DOHH2 (cell line): ENCODE measurements around the gene CANT1.

Experiments used
- H3F3A ChIP-seq: fragments of 200-600 bp; sonication (generic), shearing (Covaris generic); 2 replicates; pipeline ENCODE4 v1.6.0; 2016; ENCODE audit warnings: antibody characterized with exemption, mild to moderate bottlenecking; ENCODE audit not compliant: control insufficient read depth, insufficient read depth
- H3K27ac ChIP-seq: fragments of 200-600 bp; sonication (generic); 2 replicates; pipeline ENCODE4 v1.5.1; 2014; ENCODE audit warnings: low read depth, mild to moderate bottlenecking, low read length, moderate library complexity
- H3K27me3 ChIP-seq: fragments of 200-600 bp; sonication (generic); 2 replicates; pipeline ENCODE4 v1.6.1; 2014; ENCODE audit warnings: mild to moderate bottlenecking, low read length, mixed read lengths; ENCODE audit not compliant: control insufficient read depth
- H3K36me3 ChIP-seq: fragments of 200-600 bp; sonication (generic); 2 replicates; pipeline ENCODE4 v1.6.1; 2014; ENCODE audit warnings: mild to moderate bottlenecking, low read length, moderate library complexity, mixed read lengths; ENCODE audit not compliant: control insufficient read depth
- H3K4me1 ChIP-seq: fragments of 200-600 bp; sonication (generic); 2 replicates; pipeline ENCODE4 v1.6.1; 2014; ENCODE audit warnings: mild to moderate bottlenecking, low read length, mixed read lengths; ENCODE audit not compliant: control insufficient read depth
- H3K4me2 ChIP-seq: fragments of 200-600 bp; sonication (generic); 2 replicates; pipeline ENCODE4 v1.6.0; 2014; ENCODE audit warnings: mild to moderate bottlenecking, low read length, moderate library complexity
- H3K4me3 ChIP-seq: fragments of 200-600 bp; sonication (generic); 2 replicates; pipeline ENCODE4 v1.5.1; 2014; ENCODE audit warnings: mild to moderate bottlenecking, low read length, mixed read lengths
- H3K79me2 ChIP-seq: fragments of 200-600 bp; sonication (generic); 2 replicates; pipeline ENCODE4 v1.6.1; 2014; ENCODE audit warnings: mild to moderate bottlenecking, low read length, mixed read lengths; ENCODE audit not compliant: control insufficient read depth
- H3K9me2 ChIP-seq: fragments of 200-600 bp; sonication (generic); replicated peaks from 2 replicates; pipeline ENCODE4 v1.6.1; 2014; ENCODE audit warnings: mild to moderate bottlenecking, low read length, mixed read lengths; ENCODE audit not compliant: control insufficient read depth
- H3K9me3 ChIP-seq: fragments of 200-600 bp; sonication (generic); 2 replicates; pipeline ENCODE4 v1.6.1; 2014; ENCODE audit warnings: antibody characterized with exemption, low read length, mixed read lengths; ENCODE audit not compliant: control insufficient read depth, insufficient read depth
- H4K20me1 ChIP-seq: fragments of 200-600 bp; sonication (generic); 2 replicates; pipeline ENCODE4 v1.6.0; 2014; ENCODE audit warnings: low read depth, mild to moderate bottlenecking, antibody characterized with exemption, low read length, moderate library complexity; ENCODE audit not compliant: control insufficient read depth, insufficient read depth
- CTCF ChIP-seq: fragments of 200-600 bp; sonication (generic); IDR thresholded peaks from one replicate; pipeline ENCODE4 v1.5.1; 2014; ENCODE audit warnings: antibody characterized with exemption, mild to moderate bottlenecking, low read depth, low read length; ENCODE audit not compliant: poor library complexity, severe bottlenecking
- EZH2phosphoT487 ChIP-seq: fragments of 200-600 bp; sonication (generic); IDR thresholded peaks from 2 replicates; pipeline ENCODE4 v1.6.1; 2017; ENCODE audit warnings: borderline replicate concordance, mild to moderate bottlenecking, antibody characterized with exemption, low read length, moderate library complexity, mixed read lengths

CANT1 gene

DNA sequence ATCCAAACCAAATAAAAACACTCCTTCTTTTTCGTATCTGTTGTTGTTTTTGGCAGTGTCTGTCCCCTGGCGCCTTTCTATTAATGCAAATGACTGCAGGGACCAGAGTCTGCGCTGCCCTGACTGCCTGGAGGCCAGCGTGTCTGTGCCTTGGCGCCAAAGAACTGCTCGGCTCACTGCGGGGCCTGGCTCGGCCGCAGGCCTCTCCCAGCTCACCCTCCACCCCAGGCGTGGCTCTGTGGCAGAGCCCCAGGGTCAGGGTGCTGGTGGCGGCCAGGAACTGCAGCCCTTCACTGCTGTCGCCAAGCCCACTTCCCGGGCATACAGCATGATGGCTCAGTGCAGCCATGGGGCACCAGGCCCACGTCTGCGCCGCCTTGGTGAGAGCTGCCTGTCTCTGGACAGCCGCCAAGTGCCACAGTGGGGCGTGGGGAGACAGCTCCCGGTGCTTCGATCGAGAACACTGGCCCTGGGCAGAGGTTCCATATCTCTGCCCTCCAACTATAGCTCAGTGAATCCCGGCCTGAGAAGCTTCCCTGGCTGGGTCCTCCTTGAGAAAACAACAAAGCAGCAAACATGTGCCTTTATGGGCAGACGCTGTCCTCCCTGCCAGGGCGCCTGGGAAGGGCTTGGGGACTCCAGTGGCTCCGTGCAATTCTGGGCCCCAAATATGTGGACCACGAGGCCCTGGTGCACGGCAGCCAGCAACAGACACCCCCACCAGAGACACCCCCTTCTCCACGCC lies 11.1 kb downstream of the CANT1 start:
- Histone ChIP-seq H3K27me3 (no peaks in the 10 kb centered on the region), H3K9me3 (no peaks in the 10 kb centered on the region), H3K27ac (no peak overlapping the region), H3K79me2 (peaks cover 35% of the 10 kb centered on the region), H3F3A (no peaks in the 10 kb centered on the region), H3K4me1 (no peaks in the 10 kb centered on the region), H3K9me2 (no peaks in the 10 kb centered on the region), H3K4me2 (no peak overlapping the region), H3K4me3 (no peak overlapping the region), H3K36me3 (peaks cover 33% of the 10 kb centered on the region), H4K20me1 (no peaks in the 10 kb centered on the region)
- no peak for TF ChIP-seq EZH2phosphoT487
- TF ChIP-seq CTCF, result no peak

DNA sequence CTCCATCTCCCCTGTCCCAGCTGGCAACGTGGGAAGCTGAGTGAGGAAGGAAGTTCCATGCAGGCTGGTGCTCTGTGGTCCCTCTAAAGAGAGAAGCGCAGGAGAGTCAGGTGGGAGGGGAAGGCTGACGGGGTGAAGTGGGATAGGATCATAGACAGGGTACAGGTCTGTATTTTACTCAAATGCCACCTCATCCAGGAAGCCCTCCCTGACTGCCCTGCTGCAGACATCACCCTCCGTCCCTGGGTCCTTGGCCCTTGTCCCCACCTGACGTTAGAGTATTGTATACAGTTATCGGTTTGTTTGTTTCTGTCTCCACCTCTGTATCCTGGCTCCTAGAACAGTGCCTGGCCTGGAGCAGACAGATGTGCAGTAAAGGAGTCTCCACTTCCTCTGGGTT lies 11.7 kb downstream of the CANT1 start:
- Histone ChIP-seq H3K36me3 (peaks cover 37% of the 10 kb centered on the region), H3K27me3 (no peaks in the 10 kb centered on the region), H3K4me3 (no peak overlapping the region), H3K27ac (no peak overlapping the region), H4K20me1 (peaks cover 2% of the 10 kb centered on the region; the same call in 1 of the 2 replicates), H3K4me1 (no peaks in the 10 kb centered on the region), H3K9me2 (no peaks in the 10 kb centered on the region), H3F3A (no peaks in the 10 kb centered on the region), H3K9me3 (no peaks in the 10 kb centered on the region), H3K4me2 (no peak overlapping the region), H3K79me2 (peaks cover 30% of the 10 kb centered on the region)
- TF ChIP-seq CTCF (no peak), EZH2phosphoT487 (no peak)

DNA sequence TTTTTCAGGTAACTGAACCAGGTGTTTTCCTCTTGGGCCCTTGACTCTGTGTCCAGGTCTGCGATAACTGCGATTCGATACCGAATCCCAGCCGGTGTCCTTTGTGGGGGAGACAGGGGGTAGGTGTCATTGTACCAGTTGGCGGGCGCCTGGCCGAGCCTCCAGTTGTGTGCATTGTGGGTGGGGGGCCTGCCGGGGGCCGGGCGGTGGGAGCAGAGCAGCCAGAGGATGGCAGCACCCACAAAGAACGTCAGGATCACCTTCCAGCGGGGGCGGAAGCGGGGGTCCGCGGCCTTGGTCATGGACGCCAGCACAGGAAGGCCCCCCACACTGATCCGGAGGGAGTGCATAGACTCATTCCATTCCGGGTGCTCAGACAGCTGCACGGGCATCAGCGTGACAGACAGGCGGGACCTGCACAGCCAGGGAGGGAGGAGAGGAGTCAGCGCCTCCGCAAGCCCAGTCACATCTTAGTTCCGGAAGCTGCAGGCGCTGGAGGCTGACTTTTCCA lies 12.3 kb downstream of the CANT1 start:
- Histone ChIP-seq H3K27me3 (no peaks in the 10 kb centered on the region), H3K9me2 (no peaks in the 10 kb centered on the region), H3K27ac (no peak overlapping the region), H3K9me3 (no peaks in the 10 kb centered on the region), H3K4me3 (no peak overlapping the region), H3K79me2 (peaks cover 26% of the 10 kb centered on the region), H3F3A (no peaks in the 10 kb centered on the region), H3K36me3 (peaks cover 43% of the 10 kb centered on the region), H4K20me1 (peaks cover 4% of the 10 kb centered on the region; the same call in 1 of the 2 replicates), H3K4me2 (no peak overlapping the region), H3K4me1 (no peaks in the 10 kb centered on the region)
- no peak for TF ChIP-seq CTCF
- TF ChIP-seq EZH2phosphoT487, result no peak
